HEK293 (cell line): ENCODE results near the gene ICOSLG.
"Not testable (repeated sequence)": the region's sequence is repeated elsewhere in the genome, so short reads cannot be mapped to it uniquely, and the experiment has no call there.

Experiments
- CTCF ChIA-PET: fragments of 350-600 bp; formaldehyde crosslinking; extraction: SDS; loops from one replicate; lab custom pipeline; 2021; ENCODE audit warnings: antibody characterized with exemption; lab: Yijun Ruan, JAX
- POLR2A ChIA-PET: fragments of 300-600 bp; formaldehyde crosslinking; extraction: SDS; loops from one replicate; lab custom pipeline; 2020; ENCODE audit warnings: antibody characterized with exemption, inconsistent platforms; lab: Yijun Ruan, JAX
- H3K27ac ChIP-seq: fragments of 200-500 bp; sonication (Bioruptor generic); 2 replicates; pipeline ENCODE4 v1.5.1; 2014; ENCODE audit warnings: low read depth, low read length, control low read depth, inconsistent platforms; ENCODE audit errors: extremely low read depth
- H3K36me3 ChIP-seq, 2 experiments: fragments of 200-500 bp in 1 of 2; sonication (Bioruptor generic) in 1 of 2; 1 replicate in 1 of 2; 2 replicates in 1 of 2; pipeline ENCODE4 v1.5.1; 2014 to 2017; ENCODE audit warnings: inconsistent platforms in 2 of 2, low read length in 2 of 2; ENCODE audit not compliant: control insufficient read depth in 2 of 2, insufficient read depth in 1 of 2
- H3K4me1 ChIP-seq: fragments of 200-500 bp; sonication (Bioruptor generic); 2 replicates; pipeline ENCODE4 v1.5.1; 2014; ENCODE audit warnings: mild to moderate bottlenecking, low read length, inconsistent platforms; ENCODE audit not compliant: control insufficient read depth, insufficient read depth
- H3K4me3 ChIP-seq: 2 replicates; pipeline ENCODE4 v1.5.1; 2011; ENCODE audit warnings: low read depth, mild to moderate bottlenecking, control low read depth, low read length, moderate library complexity
- H3K9me3 ChIP-seq: fragments of 200-500 bp; sonication (Bioruptor generic); 2 replicates; pipeline ENCODE4 v1.5.1; 2014; ENCODE audit warnings: low read depth, low read length, inconsistent platforms; ENCODE audit not compliant: control insufficient read depth, insufficient read depth
- EGR2 ChIP-seq: fragments of 450-650 bp; formaldehyde crosslinking; IDR thresholded peaks from 2 replicates; pipeline ENCODE4 v1.5.1; 2016; ENCODE audit warnings: low read depth, missing biosample characterization, missing genetic modification characterization
- GLI4 ChIP-seq: fragments of 450-650 bp; formaldehyde crosslinking; IDR thresholded peaks from 2 replicates; pipeline ENCODE4 v1.5.1; 2016; ENCODE audit warnings: missing biosample characterization, missing genetic modification characterization
- HOXA7 ChIP-seq: sonication (generic); formaldehyde crosslinking; IDR thresholded peaks from 2 replicates; pipeline ENCODE4 v1.8.1; 2022; ENCODE audit warnings: missing genetic modification reagents, borderline replicate concordance
- KLF1 ChIP-seq: fragments of 450-650 bp; formaldehyde crosslinking; IDR thresholded peaks from 2 replicates; pipeline ENCODE4 v1.5.1; 2016; ENCODE audit warnings: missing biosample characterization, missing genetic modification characterization
- MZF1 ChIP-seq: fragments of 450-650 bp; formaldehyde crosslinking; IDR thresholded peaks from 2 replicates; pipeline ENCODE4 v1.5.1; 2017; ENCODE audit warnings: missing biosample characterization, missing genetic modification characterization, borderline replicate concordance
- OVOL3 ChIP-seq: fragments of 450-650 bp; formaldehyde crosslinking; IDR thresholded peaks from 2 replicates; pipeline ENCODE4 v1.5.1; 2016; ENCODE audit warnings: missing biosample characterization, missing genetic modification characterization
- PRDM1 ChIP-seq: fragments of 450-650 bp; formaldehyde crosslinking; IDR thresholded peaks from 2 replicates; pipeline ENCODE4; 2016; ENCODE audit warnings: missing biosample characterization, missing genetic modification characterization
- PRDM4 ChIP-seq: fragments of 450-650 bp; formaldehyde crosslinking; IDR thresholded peaks from 2 replicates; pipeline ENCODE4 v1.5.1; 2017; ENCODE audit warnings: missing biosample characterization, missing genetic modification characterization
- SP7 ChIP-seq: fragments of 450-650 bp; formaldehyde crosslinking; IDR thresholded peaks from 2 replicates; pipeline ENCODE4 v1.5.1; 2016; ENCODE audit warnings: missing biosample characterization, missing genetic modification characterization
- YY1 ChIP-seq: fragments of 450-650 bp; formaldehyde crosslinking; IDR thresholded peaks from 2 replicates; pipeline ENCODE4 v1.5.1; 2018; ENCODE audit warnings: missing biosample characterization, missing genetic modification characterization
- YY2 ChIP-seq: fragments of 450-650 bp; formaldehyde crosslinking; IDR thresholded peaks from 2 replicates; pipeline ENCODE4 v1.5.1; 2016; ENCODE audit warnings: missing biosample characterization, missing genetic modification characterization
- ZBTB8A ChIP-seq: fragments of 450-650 bp; formaldehyde crosslinking; IDR thresholded peaks from 2 replicates; pipeline ENCODE4 v1.5.1; 2016; ENCODE audit warnings: missing biosample characterization, missing genetic modification characterization
- ZNF114 ChIP-seq: fragments of 450-650 bp; formaldehyde crosslinking; IDR thresholded peaks from 2 replicates; pipeline ENCODE4 v1.5.0; 2017; ENCODE audit warnings: missing biosample characterization, missing genetic modification characterization
- ZNF133 ChIP-seq: fragments of 450-650 bp; formaldehyde crosslinking; IDR thresholded peaks from 2 replicates; pipeline ENCODE4 v1.5.1; 2016; ENCODE audit warnings: missing biosample characterization, missing genetic modification characterization
- ZNF169 ChIP-seq: fragments of 450-650 bp; formaldehyde crosslinking; IDR thresholded peaks from 2 replicates; pipeline ENCODE4 v1.5.1; 2016; ENCODE audit warnings: missing biosample characterization, missing genetic modification characterization
- ZNF184 ChIP-seq: fragments of 450-650 bp; IDR thresholded peaks from 2 replicates; pipeline ENCODE4 v1.5.1; 2018; ENCODE audit warnings: missing biosample characterization, mild to moderate bottlenecking, missing genetic modification characterization
- ZNF211 ChIP-seq: fragments of 450-650 bp; formaldehyde crosslinking; IDR thresholded peaks from 2 replicates; pipeline ENCODE4 v1.5.1; 2016; ENCODE audit warnings: low read depth, missing biosample characterization, missing genetic modification characterization
- ZNF26 ChIP-seq: fragments of 450-650 bp; formaldehyde crosslinking; IDR thresholded peaks from 2 replicates; pipeline ENCODE4 v1.5.1; 2016; ENCODE audit warnings: missing biosample characterization, missing genetic modification characterization
- ZNF324 ChIP-seq: fragments of 450-650 bp; formaldehyde crosslinking; IDR thresholded peaks from 2 replicates; pipeline ENCODE4 v1.5.1; 2016; ENCODE audit warnings: missing biosample characterization, missing genetic modification characterization
- ZNF37A ChIP-seq: fragments of 450-650 bp; IDR thresholded peaks from 2 replicates; pipeline ENCODE4 v1.5.1; 2018; ENCODE audit warnings: missing biosample characterization, missing genetic modification characterization
- ZNF426 ChIP-seq: fragments of 450-650 bp; formaldehyde crosslinking; IDR thresholded peaks from 2 replicates; pipeline ENCODE4 v1.5.1; 2017; ENCODE audit warnings: missing biosample characterization, missing genetic modification characterization, mild to moderate bottlenecking, inconsistent platforms, moderate library complexity
- ZNF548 ChIP-seq: fragments of 450-650 bp; formaldehyde crosslinking; IDR thresholded peaks from 2 replicates; pipeline ENCODE4 v1.5.1; 2016; ENCODE audit warnings: missing biosample characterization, missing genetic modification characterization
- ZNF571 ChIP-seq: fragments of 450-650 bp; formaldehyde crosslinking; IDR thresholded peaks from 2 replicates; pipeline ENCODE4 v1.5.0; 2017; ENCODE audit warnings: missing biosample characterization, missing genetic modification characterization
- ZNF660 ChIP-seq: fragments of 450-650 bp; IDR thresholded peaks from 2 replicates; pipeline ENCODE4 v1.5.1; 2018; ENCODE audit warnings: missing biosample characterization, mild to moderate bottlenecking, missing genetic modification characterization
- ZNF768 ChIP-seq: fragments of 450-650 bp; formaldehyde crosslinking; IDR thresholded peaks from 2 replicates; pipeline ENCODE4 v1.5.1; 2018; ENCODE audit warnings: missing biosample characterization, mild to moderate bottlenecking, missing genetic modification characterization
- TF ChIP-seq, protein P1 (sequence below): fragments of 450-650 bp; formaldehyde crosslinking; IDR thresholded peaks from 2 replicates; pipeline ENCODE4 v1.5.1; 2016; ENCODE audit warnings: missing biosample characterization, missing genetic modification characterization

ICOSLG gene

DNA sequence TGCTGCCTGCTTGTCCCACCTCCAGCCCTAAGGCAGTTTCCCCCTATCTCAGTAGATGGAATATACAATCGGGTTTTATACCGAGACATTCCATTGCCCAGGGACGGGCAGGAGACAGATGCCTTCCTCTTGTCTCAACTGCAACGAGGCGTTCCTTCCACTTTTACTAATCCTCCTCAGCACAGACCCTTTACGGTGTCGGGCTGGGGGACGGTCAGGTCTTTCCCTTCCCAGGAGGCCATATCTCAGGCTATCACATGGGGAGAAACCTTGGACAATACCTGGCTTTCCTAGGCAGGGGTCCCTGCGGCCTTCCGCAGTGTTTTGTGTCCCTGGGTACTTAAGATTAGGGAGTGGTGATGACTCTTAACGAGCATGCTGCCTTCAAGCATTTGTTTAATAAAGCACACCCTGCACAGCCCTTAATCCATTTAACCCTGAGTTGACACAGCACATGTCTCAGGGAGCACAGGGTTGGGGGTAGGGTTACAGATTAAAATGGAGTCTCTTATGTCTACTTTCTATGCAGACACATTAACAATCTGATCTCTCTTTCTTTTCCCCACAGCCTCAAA lies 42.6 kb upstream of the ICOSLG start:
- peak; percentile 38; the same call in 1 of the 2 replicates for TF ChIP-seq KLF1 (tag by site-specific recombination)
- TF ChIP-seq, protein P1, sequence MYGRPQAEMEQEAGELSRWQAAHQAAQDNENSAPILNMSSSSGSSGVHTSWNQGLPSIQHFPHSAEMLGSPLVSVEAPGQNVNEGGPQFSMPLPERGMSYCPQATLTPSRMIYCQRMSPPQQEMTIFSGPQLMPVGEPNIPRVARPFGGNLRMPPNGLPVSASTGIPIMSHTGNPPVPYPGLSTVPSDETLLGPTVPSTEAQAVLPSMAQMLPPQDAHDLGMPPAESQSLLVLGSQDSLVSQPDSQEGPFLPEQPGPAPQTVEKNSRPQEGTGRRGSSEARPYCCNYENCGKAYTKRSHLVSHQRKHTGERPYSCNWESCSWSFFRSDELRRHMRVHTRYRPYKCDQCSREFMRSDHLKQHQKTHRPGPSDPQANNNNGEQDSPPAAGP (tag by site-specific recombination) = peak; percentile 90
- TF ChIP-seq, all 188 proteins: peak for 2; not testable (repeated sequence) for 186
- H3K4me1 ChIP-seq, H3K4me3 ChIP-seq, H3K27ac ChIP-seq, POLR2A ChIA-PET, H3K9me3 ChIP-seq, H3K36me3 ChIP-seq: not testable (repeated sequence)
- CTCF ChIA-PET = interaction anchor here (0.7 kb wide), 1 partner anchor 10 kb away, joined by 3 read pairs; no protein-coding TSS in a partner anchor

- Histone ChIP-seq H3K4me1 (no peaks in the 10 kb centered on the region), H3K9me3 (no peaks in the 10 kb centered on the region), H3K27ac (no peak overlapping the region), H3K36me3 (no peaks in the 10 kb centered on the region), H3K4me3 (no peak overlapping the region)
- CTCF ChIA-PET = no interaction called here
- no peak for TF ChIP-seq ZNF660
- TF ChIP-seq YY1 (tag by site-specific recombination) = no peak
- TF ChIP-seq ZNF768 (tag by site-specific recombination) = no peak
- no peak for TF ChIP-seq ZNF169
- TF ChIP-seq ZNF426 (tag by site-specific recombination) = no peak
- TF ChIP-seq ZNF324 (tag by site-specific recombination) = no peak
- TF ChIP-seq GLI4 (tag by site-specific recombination) = no peak
- no peak for TF ChIP-seq ZNF211
- no peak for TF ChIP-seq ZNF548 (tag by site-specific recombination)
- no peak for TF ChIP-seq OVOL3
- no peak for TF ChIP-seq YY2 (tag by site-specific recombination)
- TF ChIP-seq ZBTB8A (tag by site-specific recombination) = no peak
- no peak for TF ChIP-seq MZF1 (tag by site-specific recombination)
- no peak for TF ChIP-seq HOXA7 (CRISPR knock-in tag)
- TF ChIP-seq ZNF184 (tag by site-specific recombination) = no peak
- TF ChIP-seq SP7 (tag by site-specific recombination) = no peak
- TF ChIP-seq EGR2 (tag by site-specific recombination) = no peak
- TF ChIP-seq ZNF571 (tag by site-specific recombination) = no peak
- TF ChIP-seq ZNF37A (tag by site-specific recombination) = no peak
- POLR2A ChIA-PET = no interaction called here
Measured at GRCh38 chr21:44282370-44282769, 41.6 kb upstream of the ICOSLG start.

DNA sequence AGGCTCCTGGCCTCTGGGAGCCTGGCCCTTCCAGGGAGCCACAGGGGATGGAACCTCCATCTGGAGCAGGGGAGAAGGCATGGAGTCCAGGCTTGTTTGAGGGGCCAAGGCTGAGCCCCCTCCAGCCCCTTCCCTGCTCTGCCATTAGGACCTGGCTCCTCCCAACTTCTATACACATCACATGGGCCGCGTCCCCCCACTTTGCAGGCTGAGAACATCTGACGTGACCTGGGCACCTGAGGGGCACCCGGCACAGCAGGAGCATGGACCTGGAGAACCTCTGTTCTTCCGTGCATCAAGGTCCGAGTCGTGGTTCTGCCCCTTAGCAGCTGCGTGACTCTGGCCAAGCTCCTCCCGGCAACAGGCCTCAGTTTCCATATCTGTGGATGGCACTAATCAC lies 41.1 kb upstream of the ICOSLG start:
- POLR2A ChIA-PET = no interaction called here
- Histone ChIP-seq H3K4me3 (no peak overlapping the region), H3K4me1 (no peaks in the 10 kb centered on the region), H3K9me3 (no peaks in the 10 kb centered on the region), H3K27ac (no peak overlapping the region), H3K36me3 (no peaks in the 10 kb centered on the region)
- CTCF ChIA-PET = no interaction called here
- TF ChIP-seq PRDM1 (tag by site-specific recombination) (no peak), PRDM4 (no peak), ZNF133 (no peak), ZNF26 (tag by site-specific recombination) (no peak), ZNF114 (no peak), KLF1 (tag by site-specific recombination) (no peak), YY2 (tag by site-specific recombination) (no peak)
